Activated naive CD8-positive, alpha-beta T cell (primary cell): Measurements from ENCODE around the gene ESRP2.

Experiments used
- H3K27ac Mint-ChIP-seq: one replicate; pipeline ENCODE4 v1.8.0; 2021; ENCODE audit warnings: mixed read lengths
- H3K27me3 Mint-ChIP-seq: one replicate; pipeline ENCODE4 v1.8.0; 2021; ENCODE audit warnings: mixed read lengths
- H3K36me3 Mint-ChIP-seq: one replicate; pipeline ENCODE4 v1.8.0; 2021; ENCODE audit warnings: mixed read lengths
- H3K4me1 Mint-ChIP-seq: one replicate; pipeline ENCODE4 v1.8.0; 2021; ENCODE audit warnings: low read depth, mixed read lengths
- H3K4me3 Mint-ChIP-seq: one replicate; pipeline ENCODE4 v1.8.0; 2021; ENCODE audit warnings: mild to moderate bottlenecking, mixed read lengths
- H3K9me3 Mint-ChIP-seq: one replicate; pipeline ENCODE4 v1.8.0; 2021; ENCODE audit warnings: low read depth, mixed read lengths

ESRP2 gene

DNA sequence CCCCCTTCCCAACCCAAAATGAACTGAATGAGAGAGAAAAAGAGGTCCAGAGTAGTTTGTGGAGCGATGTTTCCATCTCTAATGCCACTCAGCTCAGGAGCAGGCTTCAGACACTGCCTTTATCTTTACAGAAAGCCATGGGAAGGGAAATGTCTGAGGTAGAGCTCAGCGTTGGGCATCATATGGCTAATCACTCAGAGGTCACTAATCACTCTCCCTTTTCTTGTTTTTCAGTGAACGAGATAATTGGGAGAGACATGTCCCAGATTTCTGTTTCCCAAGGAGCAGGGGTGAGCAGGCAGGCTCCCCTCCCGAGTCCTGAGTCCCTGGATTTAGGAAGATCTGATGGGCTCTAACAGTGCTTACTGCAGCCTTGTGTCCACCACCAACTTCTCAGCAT, 9.8 kb downstream of the ESRP2 start:
- no peak overlapping the region for H3K4me3 Mint-ChIP-seq
- H3K9me3 Mint-ChIP-seq, result no peaks in the 10 kb centered on the region
- H3K27me3 Mint-ChIP-seq, result no peaks in the 10 kb centered on the region
- H3K4me1 Mint-ChIP-seq, result peaks cover 46% of the 10 kb centered on the region
- H3K36me3 Mint-ChIP-seq, result peaks cover 2% of the 10 kb centered on the region
- peak overlapping the region; percentile 82 for H3K27ac Mint-ChIP-seq

DNA sequence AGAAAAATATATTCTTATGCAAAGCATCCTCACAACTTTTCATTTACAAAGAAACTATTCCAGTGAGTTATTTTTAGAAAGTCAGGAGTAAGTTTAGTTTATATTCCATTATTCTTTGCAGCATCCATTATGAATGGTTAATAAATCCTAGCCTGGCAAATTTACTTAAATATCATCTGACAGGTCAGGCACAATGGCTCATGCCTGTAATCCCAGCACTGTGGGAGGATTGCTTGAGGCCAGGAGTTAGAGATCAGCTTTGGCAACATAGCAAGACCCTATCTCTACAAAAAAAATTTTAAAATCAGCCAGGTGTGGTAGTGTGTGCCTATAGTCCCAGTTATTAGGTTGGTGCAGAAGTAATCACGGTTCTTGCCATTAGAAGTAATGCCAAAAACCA, 12.9 kb downstream of the ESRP2 start:
- Mint-ChIP-seq H3K4me1 (peaks cover 32% of the 10 kb centered on the region), H3K4me3 (no peak overlapping the region), H3K36me3 (peaks cover 2% of the 10 kb centered on the region), H3K9me3 (no peaks in the 10 kb centered on the region), H3K27ac (peak overlapping the region; percentile 56), H3K27me3 (no peaks in the 10 kb centered on the region)

DNA sequence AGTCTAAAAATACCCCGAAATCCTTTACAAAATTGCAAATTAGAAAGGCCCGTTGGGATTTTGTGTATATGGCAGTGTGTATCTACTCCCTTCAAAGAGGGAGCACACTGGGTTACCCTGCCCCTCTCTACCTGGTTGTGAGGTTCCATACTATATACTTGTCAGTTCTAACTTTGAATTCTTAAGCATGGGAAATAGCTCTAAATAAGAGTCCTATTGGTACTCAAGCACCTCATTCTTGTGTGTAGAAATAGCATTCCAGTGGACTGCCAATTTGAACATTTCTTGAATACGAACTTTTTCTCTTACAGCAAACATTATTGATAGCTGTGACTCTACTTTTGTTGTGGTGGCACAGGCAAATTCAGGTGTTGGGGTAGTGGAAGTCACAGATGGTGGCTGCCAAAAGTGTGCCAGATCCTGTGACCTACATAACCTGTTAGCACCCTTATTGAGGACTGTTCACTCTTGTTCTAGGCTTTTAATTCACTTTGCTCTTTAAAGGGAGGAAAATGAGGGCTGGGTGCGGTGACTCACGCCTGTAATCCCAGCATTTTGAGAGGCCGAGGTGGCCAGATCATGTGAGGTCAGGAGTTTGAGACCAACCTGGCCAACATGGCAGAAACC, 16.1 kb downstream of the ESRP2 start:
- H3K27me3 Mint-ChIP-seq, result no peaks in the 10 kb centered on the region
- peaks cover 15% of the 10 kb centered on the region for H3K4me1 Mint-ChIP-seq
- H3K27ac Mint-ChIP-seq, result peak overlapping the region; percentile 77
- no peaks in the 10 kb centered on the region for H3K9me3 Mint-ChIP-seq
- peaks cover 5% of the 10 kb centered on the region for H3K36me3 Mint-ChIP-seq
- H3K4me3 Mint-ChIP-seq, result no peak overlapping the region

DNA sequence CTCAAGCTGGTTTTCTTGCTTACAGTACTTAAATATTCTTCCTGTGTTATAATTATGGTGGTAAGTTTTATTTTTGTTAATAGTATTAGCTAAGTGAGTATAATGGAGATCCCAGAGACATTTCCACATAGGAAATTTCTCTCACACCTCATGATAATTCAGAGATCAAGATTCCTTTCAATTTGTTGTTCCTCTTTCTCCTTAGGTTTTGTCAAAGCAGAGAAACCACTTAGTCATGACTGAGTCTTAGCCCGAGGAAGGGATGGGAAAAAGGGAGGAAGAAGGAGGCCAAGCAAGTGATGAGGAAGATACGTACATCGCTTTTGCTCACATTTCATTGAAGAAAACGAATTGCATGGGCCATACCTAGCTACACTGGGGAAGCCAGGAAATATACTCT, 18.4 kb downstream of the ESRP2 start:
- H3K4me1 Mint-ChIP-seq, result peaks cover 23% of the 10 kb centered on the region
- H3K27ac Mint-ChIP-seq, result peak overlapping the region; percentile 79
- peaks cover 5% of the 10 kb centered on the region for H3K36me3 Mint-ChIP-seq
- H3K4me3 Mint-ChIP-seq, result no peak overlapping the region
- H3K27me3 Mint-ChIP-seq, result no peaks in the 10 kb centered on the region
- H3K9me3 Mint-ChIP-seq, result no peaks in the 10 kb centered on the region

DNA sequence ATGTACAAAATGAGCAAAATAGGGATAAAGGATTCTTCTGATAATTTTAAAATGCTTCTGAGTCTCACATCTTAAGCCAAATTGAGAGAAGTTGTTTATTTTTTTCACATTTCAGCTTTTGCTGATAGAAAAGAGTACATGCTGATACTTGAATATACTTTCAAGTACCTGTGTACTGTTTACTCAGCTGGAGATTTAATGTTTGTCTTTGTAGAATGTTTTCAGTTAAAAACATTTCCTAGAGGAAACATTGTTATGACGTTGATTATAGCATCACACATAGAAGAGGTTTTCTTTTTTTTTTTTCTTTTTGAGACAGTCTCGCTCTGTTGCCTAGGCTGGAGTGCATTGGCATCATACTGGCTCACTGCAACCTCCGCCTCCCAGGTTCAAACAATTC, 19.7 kb downstream of the ESRP2 start:
- Mint-ChIP-seq H3K27ac (peak overlapping the region; percentile 86), H3K27me3 (no peaks in the 10 kb centered on the region), H3K4me1 (peaks cover 36% of the 10 kb centered on the region), H3K36me3 (peaks cover 6% of the 10 kb centered on the region), H3K9me3 (no peaks in the 10 kb centered on the region), H3K4me3 (no peak overlapping the region)

DNA sequence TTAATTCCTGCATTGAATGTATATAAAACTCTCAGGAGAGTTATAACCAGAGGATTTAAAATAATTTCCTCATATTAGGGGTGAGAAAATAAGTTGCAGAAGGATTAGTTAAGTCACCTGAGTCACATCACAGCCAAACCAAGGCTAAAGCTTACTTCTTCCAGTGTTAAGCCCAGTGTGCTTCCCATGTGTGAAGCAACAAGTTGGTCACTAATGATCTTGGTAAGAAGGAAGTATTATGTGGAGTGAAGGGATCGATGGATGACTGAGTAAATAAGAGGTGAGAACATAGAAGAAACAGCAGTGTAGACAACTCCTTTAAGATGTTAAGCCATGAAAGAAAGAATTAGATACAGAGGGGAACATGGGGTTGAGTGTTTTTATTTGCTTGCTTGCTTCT, 20.6 kb downstream of the ESRP2 start:
- H3K36me3 Mint-ChIP-seq, result peaks cover 6% of the 10 kb centered on the region
- no peaks in the 10 kb centered on the region for H3K9me3 Mint-ChIP-seq
- peaks cover 45% of the 10 kb centered on the region for H3K4me1 Mint-ChIP-seq
- no peaks in the 10 kb centered on the region for H3K27me3 Mint-ChIP-seq
- H3K4me3 Mint-ChIP-seq, result no peak overlapping the region
- peak overlapping the region; percentile 69 for H3K27ac Mint-ChIP-seq

DNA sequence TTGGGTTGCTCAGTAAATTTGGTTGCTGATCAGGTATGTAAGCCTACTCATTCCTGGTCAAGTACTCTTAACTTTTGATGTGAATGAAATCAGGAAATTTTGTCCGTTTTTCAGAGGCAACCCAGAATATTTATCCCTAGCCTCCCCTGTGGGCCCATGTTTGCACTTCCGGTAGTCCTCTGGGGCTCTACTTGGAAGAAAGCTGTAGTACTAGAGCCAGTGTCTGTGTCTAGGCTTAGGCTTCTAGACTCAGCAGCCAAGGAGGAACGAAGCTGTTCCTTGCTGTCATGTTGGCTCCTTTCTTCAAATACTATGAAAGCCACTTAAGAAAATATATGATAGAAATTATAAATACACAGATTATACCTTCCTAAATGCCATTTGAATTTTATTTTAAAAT, 21.2 kb downstream of the ESRP2 start:
- peak overlapping the region; percentile 81 for H3K27ac Mint-ChIP-seq
- no peak overlapping the region for H3K4me3 Mint-ChIP-seq
- no peaks in the 10 kb centered on the region for H3K27me3 Mint-ChIP-seq
- no peaks in the 10 kb centered on the region for H3K9me3 Mint-ChIP-seq
- peaks cover 49% of the 10 kb centered on the region for H3K4me1 Mint-ChIP-seq
- H3K36me3 Mint-ChIP-seq, result peaks cover 6% of the 10 kb centered on the region

DNA sequence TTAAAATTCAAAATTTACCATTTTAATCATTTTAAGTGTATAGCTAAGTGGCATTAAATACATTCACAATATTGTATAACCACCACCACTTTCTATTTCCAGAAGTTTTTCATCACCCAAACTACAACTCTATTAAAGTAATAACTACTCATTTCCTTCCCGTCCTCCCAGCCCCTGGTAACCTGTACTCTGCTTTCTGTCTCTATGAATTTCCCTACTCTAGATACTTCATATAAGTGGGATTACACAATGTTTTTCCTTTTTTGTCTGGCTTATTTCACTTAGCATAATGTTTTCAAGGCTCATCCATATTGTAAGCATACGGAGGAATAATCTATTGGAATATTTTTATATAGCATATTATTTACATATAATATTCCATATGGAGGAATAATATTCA, 29.7 kb downstream of the ESRP2 start:
- peaks cover 44% of the 10 kb centered on the region for H3K4me1 Mint-ChIP-seq
- H3K27ac Mint-ChIP-seq, result peak overlapping the region; percentile 66
- H3K9me3 Mint-ChIP-seq, result no peaks in the 10 kb centered on the region
- H3K4me3 Mint-ChIP-seq, result no peak overlapping the region
- no peaks in the 10 kb centered on the region for H3K27me3 Mint-ChIP-seq
- peaks cover 2% of the 10 kb centered on the region for H3K36me3 Mint-ChIP-seq

DNA sequence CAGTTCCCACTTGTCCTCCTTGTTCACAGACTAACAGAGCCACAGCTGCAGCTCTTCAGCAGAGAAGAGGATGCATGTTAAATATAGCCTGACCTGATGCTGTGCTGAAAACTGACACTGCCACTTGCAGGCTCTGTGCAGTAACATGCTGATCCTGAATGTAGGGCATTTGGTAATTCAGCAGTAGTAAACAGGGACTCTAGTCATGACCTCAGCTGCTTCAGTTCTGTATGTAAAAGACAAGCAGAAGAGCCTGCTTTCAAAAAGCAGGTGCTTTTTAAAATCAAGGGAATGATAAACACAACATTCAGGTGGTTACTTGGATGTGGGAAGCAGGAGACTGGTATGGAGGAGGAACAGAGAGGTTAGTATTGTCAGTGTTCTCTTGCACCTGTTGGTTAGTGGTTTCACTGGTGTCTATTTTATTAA, 33.8 kb downstream of the ESRP2 start:
- no peaks in the 10 kb centered on the region for H3K27me3 Mint-ChIP-seq
- no peaks in the 10 kb centered on the region for H3K9me3 Mint-ChIP-seq
- peaks cover 2% of the 10 kb centered on the region for H3K36me3 Mint-ChIP-seq
- no peak overlapping the region for H3K4me3 Mint-ChIP-seq
- H3K27ac Mint-ChIP-seq, result peak overlapping the region; percentile 66
- H3K4me1 Mint-ChIP-seq, result peaks cover 32% of the 10 kb centered on the region

DNA sequence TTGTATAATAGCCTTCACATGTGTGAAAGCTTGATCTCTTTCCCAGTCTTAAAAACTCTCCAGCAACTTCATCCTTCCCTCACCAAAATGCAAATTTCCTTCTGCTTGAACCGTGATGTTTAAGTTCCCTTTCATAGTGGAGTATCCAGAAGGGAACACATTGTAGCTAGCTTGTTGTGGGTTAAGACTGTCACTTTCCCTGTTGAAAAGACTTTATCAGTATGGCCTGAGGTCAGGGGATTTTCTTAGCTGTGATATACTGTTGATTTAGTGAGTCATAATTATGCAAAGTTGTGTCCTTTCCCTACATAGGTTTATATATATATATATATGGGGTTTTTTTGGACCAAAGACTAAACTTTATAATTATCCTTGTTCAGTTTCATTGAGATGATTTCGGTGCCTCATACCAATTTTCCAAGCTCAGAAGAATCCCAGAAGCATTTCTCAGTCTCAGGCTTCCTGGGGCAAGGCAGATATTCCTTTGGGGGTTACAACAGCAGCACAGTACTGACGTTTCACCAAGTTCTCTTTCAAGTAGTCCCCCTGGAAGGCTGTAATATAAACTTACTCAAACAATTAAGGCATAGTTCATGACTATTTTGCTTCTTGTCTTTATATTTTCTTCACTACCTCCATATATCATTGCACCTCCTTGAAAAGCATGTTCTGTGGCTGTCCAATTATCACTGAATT, 35.7 kb downstream of the ESRP2 start:
- H3K27ac Mint-ChIP-seq, result peak overlapping the region; percentile 86

DNA sequence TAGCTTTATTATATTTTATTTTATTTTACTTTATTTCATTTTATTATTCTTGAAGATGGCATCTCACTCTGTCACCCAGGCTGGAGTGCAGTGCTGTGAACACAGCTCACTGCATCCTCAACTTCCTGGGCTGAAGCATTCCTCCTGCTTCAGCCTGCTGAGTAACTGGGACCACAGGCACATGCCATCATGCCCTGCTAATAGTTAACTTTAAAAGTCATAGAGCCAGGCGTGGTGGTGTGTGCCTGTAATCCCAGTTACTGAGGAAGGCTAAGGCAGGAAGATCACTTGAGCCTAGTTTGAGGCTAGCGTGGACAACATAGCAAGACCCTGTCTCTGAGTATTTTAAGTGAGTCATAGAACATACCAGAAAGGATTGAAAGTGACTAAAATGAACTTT, 38.7 kb downstream of the ESRP2 start:
- Mint-ChIP-seq H3K9me3 (no peaks in the 10 kb centered on the region), H3K27me3 (no peaks in the 10 kb centered on the region), H3K27ac (peak overlapping the region; percentile 50)

More for the DNA sequence above, 35.7 kb downstream of the ESRP2 start:
- Mint-ChIP-seq H3K4me1 (peaks cover 25% of the 10 kb centered on the region), H3K9me3 (no peaks in the 10 kb centered on the region), H3K4me3 (no peak overlapping the region), H3K27me3 (no peaks in the 10 kb centered on the region), H3K36me3 (peaks cover 2% of the 10 kb centered on the region)

DNA sequence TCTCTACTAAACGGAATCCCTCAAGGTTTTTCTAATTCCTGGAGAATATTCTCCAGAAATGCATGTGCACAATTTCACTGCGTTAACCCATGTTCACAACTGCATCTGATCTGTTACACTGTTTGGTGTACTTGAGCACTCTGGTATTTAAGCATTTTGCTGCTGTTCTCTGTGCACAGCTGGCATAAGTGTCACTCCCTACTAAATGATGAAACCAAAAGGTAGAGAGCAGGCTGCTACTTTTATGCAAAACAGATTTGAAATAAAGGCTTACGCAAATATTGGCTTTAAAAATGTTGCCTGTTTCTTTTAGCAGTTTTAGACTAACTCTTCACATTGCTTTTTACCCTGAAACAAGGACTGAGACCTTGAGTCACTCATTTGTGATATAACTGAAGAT, 41.7 kb downstream of the ESRP2 start:
- Mint-ChIP-seq H3K4me1 (peaks cover 16% of the 10 kb centered on the region), H3K36me3 (peaks cover 11% of the 10 kb centered on the region), H3K4me3 (no peak overlapping the region), H3K9me3 (no peaks in the 10 kb centered on the region), H3K27ac (no peak overlapping the region), H3K27me3 (no peaks in the 10 kb centered on the region)

More for the DNA sequence above, 38.7 kb downstream of the ESRP2 start:
- peaks cover 4% of the 10 kb centered on the region for H3K36me3 Mint-ChIP-seq
- no peak overlapping the region for H3K4me3 Mint-ChIP-seq
- H3K4me1 Mint-ChIP-seq, result peaks cover 27% of the 10 kb centered on the region

DNA sequence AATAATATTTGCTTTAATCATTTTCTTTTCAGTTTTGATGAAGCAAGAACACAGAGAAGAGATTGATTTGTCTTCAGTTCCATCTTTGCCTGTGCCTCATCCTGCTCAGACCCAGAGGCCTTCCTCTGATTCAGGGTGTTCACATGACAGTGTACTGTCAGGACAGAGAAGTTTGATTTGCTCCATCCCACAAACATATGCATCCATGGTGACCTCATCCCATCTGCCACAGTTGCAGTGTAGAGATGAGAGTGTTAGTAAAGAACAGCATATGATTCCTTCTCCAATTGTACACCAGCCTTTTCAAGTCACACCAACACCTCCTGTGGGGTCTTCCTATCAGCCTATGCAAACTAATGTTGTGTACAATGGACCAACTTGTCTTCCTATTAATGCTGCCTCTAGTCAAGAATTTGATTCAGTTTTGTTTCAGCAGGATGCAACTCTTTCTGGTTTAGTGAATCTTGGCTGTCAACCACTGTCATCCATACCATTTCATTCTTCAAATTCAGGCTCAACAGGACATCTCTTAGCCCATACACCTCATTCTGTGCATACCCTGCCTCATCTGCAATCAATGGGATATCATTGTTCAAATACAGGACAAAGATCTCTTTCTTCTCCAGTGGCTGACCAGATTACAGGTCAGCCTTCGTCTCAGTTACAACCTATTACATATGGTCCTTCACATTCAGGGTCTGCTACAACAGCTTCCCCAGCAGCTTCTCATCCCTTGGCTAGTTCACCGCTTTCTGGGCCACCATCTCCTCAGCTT, 45.0 kb downstream of the ESRP2 start:
- peaks cover 18% of the 10 kb centered on the region for H3K4me1 Mint-ChIP-seq
- H3K9me3 Mint-ChIP-seq, result no peaks in the 10 kb centered on the region
- H3K4me3 Mint-ChIP-seq, result no peak overlapping the region
- no peaks in the 10 kb centered on the region for H3K27me3 Mint-ChIP-seq
- H3K36me3 Mint-ChIP-seq, result peaks cover 13% of the 10 kb centered on the region
- peak overlapping the region; percentile 59 for H3K27ac Mint-ChIP-seq

DNA sequence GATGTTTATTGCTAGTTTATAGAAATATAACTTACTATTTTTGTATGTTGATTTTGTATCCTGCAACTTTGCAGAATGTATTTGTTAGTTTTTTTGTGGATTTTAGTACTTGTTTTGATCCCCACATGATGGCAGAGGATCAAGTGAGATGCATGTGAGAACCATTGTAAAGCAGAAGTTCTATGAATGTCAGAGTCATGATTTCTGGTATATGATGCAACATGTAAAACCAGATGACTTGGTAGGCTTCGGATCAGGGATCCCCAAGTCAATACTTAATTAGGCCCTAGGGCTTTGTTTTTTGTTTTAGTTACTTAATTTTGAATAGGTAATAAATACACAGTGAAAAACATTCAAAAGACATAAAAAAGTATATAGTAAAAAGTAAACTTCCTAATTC, 45.8 kb downstream of the ESRP2 start:
- no peaks in the 10 kb centered on the region for H3K9me3 Mint-ChIP-seq
- H3K4me3 Mint-ChIP-seq, result no peak overlapping the region
- H3K27me3 Mint-ChIP-seq, result no peaks in the 10 kb centered on the region
- no peak overlapping the region for H3K27ac Mint-ChIP-seq
- peaks cover 17% of the 10 kb centered on the region for H3K36me3 Mint-ChIP-seq
- H3K4me1 Mint-ChIP-seq, result peaks cover 18% of the 10 kb centered on the region

DNA sequence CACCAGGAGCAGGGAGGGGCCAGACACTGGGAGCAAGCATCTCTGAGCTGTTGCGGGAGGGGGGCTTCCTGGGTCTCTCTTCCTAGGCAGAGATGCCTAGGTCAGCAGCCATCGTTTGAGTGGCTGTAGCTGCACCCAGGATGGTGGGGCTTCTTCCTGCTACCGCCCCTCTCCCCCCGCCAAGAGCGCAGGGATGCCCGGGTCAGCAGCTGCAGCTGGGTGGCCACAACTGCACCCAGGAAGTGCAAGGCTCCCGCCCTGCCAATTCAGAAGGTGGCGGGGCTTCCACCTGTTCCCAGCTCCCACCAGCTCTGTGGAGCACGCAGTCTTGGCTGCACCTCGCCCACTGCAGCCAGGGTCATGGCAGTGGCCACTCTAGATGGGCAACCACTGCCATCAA, 47.8 kb downstream of the ESRP2 start:
- H3K27me3 Mint-ChIP-seq, result no peaks in the 10 kb centered on the region
- no peak overlapping the region for H3K27ac Mint-ChIP-seq
- H3K4me3 Mint-ChIP-seq, result no peak overlapping the region
- H3K4me1 Mint-ChIP-seq, result peaks cover 10% of the 10 kb centered on the region
- no peaks in the 10 kb centered on the region for H3K9me3 Mint-ChIP-seq
- H3K36me3 Mint-ChIP-seq, result peaks cover 19% of the 10 kb centered on the region
